Caco-2 (cell line): Measurements from ENCODE around the gene HES3. TPM values are rescaled to one million over a fixed set of nuclear protein-coding genes. Genes with fewer than 3 reads are reported as not detected.

Source experiments
- BruUV-seq: library from RNA; stranded (reverse); fragments of 400-500 nt; replicated peaks from 2 replicates; lab custom pipeline; 2021; lab: Mats Ljungman, UMichigan
- CTCF ChIA-PET: fragments of 300-600 bp; sonication (Branson Sonifier 250); formaldehyde crosslinking; loops from one replicate; lab custom pipeline; 2022; ENCODE audit warnings: antibody characterized with exemption; lab: Charles Lee
- POLR2A ChIA-PET: fragments of 300-600 bp; sonication (Branson Sonifier 250); formaldehyde crosslinking; loops from one replicate; lab custom pipeline; 2022; ENCODE audit warnings: antibody characterized with exemption; lab: Charles Lee
- DNase-seq, 2 experiments: peaks; one replicate each; pipeline versions ENCODE4 v3.0.0 to v3.0.0-alpha.2; 2020 to 2022
- H3K27me3 ChIP-seq: replicated peaks from 2 replicates; pipeline ENCODE4 v1.6.0; 2011; ENCODE audit warnings: low read length; ENCODE audit not compliant: control insufficient read depth, insufficient read depth
- H3K36me3 ChIP-seq: 2 replicates; pipeline ENCODE4 v1.5.1; 2011; ENCODE audit warnings: low read length; ENCODE audit not compliant: control insufficient read depth, insufficient read depth
- H3K4me1 ChIP-seq: fragments of 250-450 bp; sonication (Bioruptor Pico); 2 replicates; pipeline ENCODE4 v1.5.1; 2020; ENCODE audit warnings: mild to moderate bottlenecking
- H3K4me3 ChIP-seq: 2 replicates; pipeline ENCODE4 v1.5.1; 2011; ENCODE audit warnings: low read depth, mild to moderate bottlenecking, control low read depth, low read length
- H3K9me3 ChIP-seq: fragments of 250-450 bp; sonication (Bioruptor Pico); 2 replicates; pipeline ENCODE4 v1.5.1; 2020; ENCODE audit warnings: mild to moderate bottlenecking, moderate library complexity
- H3K27ac Mint-ChIP-seq: one replicate; pipeline ENCODE4 v1.8.0; 2022; ENCODE audit warnings: mixed read lengths; ENCODE audit not compliant: unreplicated experiment
- H3K27me3 Mint-ChIP-seq: one replicate; pipeline ENCODE4 v1.8.0; 2022; ENCODE audit warnings: mixed read lengths; ENCODE audit not compliant: insufficient read depth, unreplicated experiment
- H3K36me3 Mint-ChIP-seq: one replicate; pipeline ENCODE4 v1.8.0; 2022; ENCODE audit warnings: mild to moderate bottlenecking, mixed read lengths; ENCODE audit not compliant: insufficient read depth, unreplicated experiment
- H3K4me1 Mint-ChIP-seq: one replicate; pipeline ENCODE4 v1.8.0; 2022; ENCODE audit warnings: low read depth, mixed read lengths; ENCODE audit not compliant: unreplicated experiment
- H3K4me3 Mint-ChIP-seq: one replicate; pipeline ENCODE4 v1.8.0; 2022; ENCODE audit warnings: mild to moderate bottlenecking, moderate library complexity, mixed read lengths; ENCODE audit not compliant: unreplicated experiment
- H3K9me3 Mint-ChIP-seq: one replicate; pipeline ENCODE4 v1.8.0; 2022; ENCODE audit warnings: mixed read lengths; ENCODE audit not compliant: unreplicated experiment
- CTCF ChIP-seq, 2 experiments: fragments of 200-600 bp in 1 of 2; IDR thresholded peaks; 1 replicate in 1 of 2; 2 replicates in 1 of 2; pipeline versions ENCODE4 v1.5.1 to v1.8.0; 2011 to 2022; ENCODE audit warnings: antibody characterized with exemption in 1 of 2, control low read depth in 1 of 2, inconsistent platforms in 1 of 2, low read depth in 1 of 2, low read length in 1 of 2, mild to moderate bottlenecking in 1 of 2, moderate library complexity in 1 of 2; ENCODE audit not compliant: insufficient read depth in 1 of 2, severe bottlenecking in 1 of 2, unreplicated experiment in 1 of 2
- intact Hi-C: fragments of 100-400 bp; cut with micrococcal nuclease; formaldehyde crosslinking; loops from one replicate; pipeline ENCODE4 v1.10.0; 2022; ENCODE audit not compliant: unreplicated experiment
- total RNA-seq: library from RNA; stranded (reverse); gene quantifications from 2 replicates; pipeline ENCODE4 v1.2.3, GENCODE V29; 2022

Gene HES3
- total RNA-seq, 1 experiment from 2014 or later = not detected

GRCh38 chr1:6237093-6237492, 6.9 kb upstream of the HES3 start:
- Mint-ChIP-seq H3K9me3 (no peaks in the 10 kb centered on the region), H3K36me3 (peaks cover 20% of the 10 kb centered on the region), H3K27ac (no peak overlapping the region), H3K4me3 (no peak overlapping the region), H3K4me1 (peaks cover 5% of the 10 kb centered on the region), H3K27me3 (peaks cover 3% of the 10 kb centered on the region)
- Histone ChIP-seq H3K4me3 (no peak overlapping the region), H3K36me3 (peaks cover 2% of the 10 kb centered on the region; the same call in 1 of the 2 replicates), H3K4me1 (0 out of 2 replicates have a peak, but pooled peaks cover 12% of the 10 kb centered on the region), H3K27me3 (no peaks in the 10 kb centered on the region), H3K9me3 (no peaks in the 10 kb centered on the region)
- TF ChIP-seq CTCF (IDR thresholded peaks at IDR 0.05; ENCODE audit: insufficient read depth in 1 of 2, low read depth in 1 of 2, low read length in 1 of 2, severe bottlenecking in 1 of 2, unreplicated experiment in 1 of 2) = no peak
- ChIA-PET CTCF (no interaction called here), POLR2A (no interaction called here)
- DNase-seq = no peak
- no TSS peak for BruUV-seq
- intact Hi-C loops = loop anchor here (5.0 kb wide), 1 partner anchor 40 kb away; the partner anchor contains the start of gene RPL22

GRCh38 chr1:6239213-6239752, 4.7 kb upstream of the HES3 start:
- H3K27ac Mint-ChIP-seq = no peak overlapping the region
- peaks cover 4% of the 10 kb centered on the region for H3K27me3 Mint-ChIP-seq
- H3K9me3 Mint-ChIP-seq = no peaks in the 10 kb centered on the region
- ChIA-PET POLR2A (no interaction called here), CTCF (interaction anchor here (0.6 to 1.1 kb wide), 4 partner anchors 33 to 340 kb away, joined by 3 to 9 read pairs (median 4); partner anchors contain the start of gene ZBTB48)
- peaks cover 5% of the 10 kb centered on the region for H3K4me1 Mint-ChIP-seq
- Histone ChIP-seq H3K4me3 (no peak overlapping the region), H3K4me1 (0 out of 2 replicates have a peak, but pooled peaks cover 12% of the 10 kb centered on the region), H3K36me3 (no peaks in the 10 kb centered on the region), H3K27me3 (no peaks in the 10 kb centered on the region), H3K9me3 (no peaks in the 10 kb centered on the region)
- peaks cover 1% of the 10 kb centered on the region for H3K36me3 Mint-ChIP-seq
- intact Hi-C loops = loop anchor here (5.0 kb wide), 1 partner anchor 42 kb away; the partner anchor contains the start of gene RPL22
- no peak overlapping the region for H3K4me3 Mint-ChIP-seq
- no peak for TF ChIP-seq CTCF (IDR thresholded peaks at IDR 0.05; ENCODE audit: insufficient read depth in 1 of 2, low read depth in 1 of 2, low read length in 1 of 2, severe bottlenecking in 1 of 2, unreplicated experiment in 1 of 2)
- no peak for DNase-seq
- no TSS peak for BruUV-seq

GRCh38 chr1:6239950-6240768, 3.8 kb upstream of the HES3 start:
- Mint-ChIP-seq H3K4me1 (peaks cover 5% of the 10 kb centered on the region), H3K27me3 (peaks cover 7% of the 10 kb centered on the region), H3K9me3 (no peaks in the 10 kb centered on the region), H3K4me3 (no peak overlapping the region), H3K27ac (no peak overlapping the region), H3K36me3 (no peaks in the 10 kb centered on the region)
- no peak overlapping the region for H3K4me3 ChIP-seq
- ChIA-PET CTCF (interaction anchor here (1.0 kb wide), 1 partner anchor 321 kb away, joined by 3 read pairs; no protein-coding TSS in a partner anchor), POLR2A (interaction anchor here (0.6 kb wide), 1 partner anchor 172 kb away, joined by 3 read pairs; no protein-coding TSS in a partner anchor)
- intact Hi-C loops = loop anchor here (5.0 kb wide), 1 partner anchor 43 kb away; the partner anchor contains the start of gene RPL22
- no peaks in the 10 kb centered on the region for H3K9me3 ChIP-seq
- H3K27me3 ChIP-seq = no peaks in the 10 kb centered on the region
- 0 out of 2 replicates have a peak, but pooled peaks cover 7% of the 10 kb centered on the region for H3K4me1 ChIP-seq
- DNase-seq = peak in 1 of 2 experiments; percentile 62
- no peaks in the 10 kb centered on the region for H3K36me3 ChIP-seq
- no peak for TF ChIP-seq CTCF (IDR thresholded peaks at IDR 0.05; ENCODE audit: insufficient read depth in 1 of 2, low read depth in 1 of 2, low read length in 1 of 2, severe bottlenecking in 1 of 2, unreplicated experiment in 1 of 2)
- BruUV-seq = no TSS peak
